GM18526 (cell line): ENCODE results near the gene TST.

Experiments used
- POLR2A ChIP-seq: IDR thresholded peaks from 3 replicates; pipeline ENCODE4 v1.6.1; 2011; ENCODE audit not compliant: insufficient read length; ENCODE audit errors: extremely low read depth

Gene TST

DNA sequence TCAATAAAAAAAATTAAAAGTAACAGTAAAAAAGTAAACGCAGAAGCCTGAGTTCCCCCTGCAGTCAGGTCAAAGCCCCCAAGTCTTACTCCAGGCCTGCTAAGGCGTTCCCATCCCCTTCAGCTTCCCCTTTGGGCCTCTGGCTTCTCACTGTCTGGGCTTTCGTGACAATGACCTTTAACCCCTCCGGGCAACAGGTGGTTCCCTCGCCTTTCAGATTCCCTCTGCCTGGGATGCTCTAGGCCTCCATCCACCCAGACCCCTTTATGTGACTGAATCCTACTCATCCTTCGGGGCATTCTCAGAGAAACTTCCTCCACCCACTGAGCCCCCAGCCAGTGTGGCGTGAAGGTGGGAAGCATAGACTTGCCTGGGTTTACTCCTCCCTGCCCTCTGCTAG, 8.3 kb upstream of the TST start:
- TF ChIP-seq POLR2A: no peak

- TF ChIP-seq POLR2A: no peak
Observed at GRCh38 chr22:37026325-37026724, 7.1 kb upstream of the TST start.

DNA sequence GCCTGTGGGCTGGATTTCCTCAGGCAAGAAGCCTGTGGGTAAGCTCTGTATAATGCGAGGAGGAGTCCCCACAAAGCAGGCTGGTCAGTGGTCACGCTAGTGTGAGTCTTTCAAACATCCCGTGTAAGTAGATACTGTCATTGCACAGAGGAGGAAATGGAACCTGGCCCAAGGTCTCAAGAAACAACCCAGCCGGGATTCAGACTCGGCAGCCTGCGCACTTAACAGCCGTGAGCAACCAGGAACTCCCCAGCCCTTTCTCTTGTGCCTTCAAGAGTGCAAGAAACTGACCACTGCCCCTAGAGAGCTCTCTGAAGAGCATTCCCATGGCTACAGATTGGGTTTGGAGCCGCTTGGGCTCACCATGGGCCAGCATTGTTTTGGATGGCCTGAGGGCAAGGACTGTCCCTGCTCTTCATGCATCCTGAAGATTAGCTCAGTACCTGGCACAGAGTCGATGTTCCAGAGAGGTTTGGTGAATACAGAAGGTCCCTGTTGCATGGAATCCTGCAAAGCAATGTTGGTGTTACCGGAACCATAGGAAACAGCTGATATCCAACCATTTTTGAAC, 6.3 kb upstream of the TST start:
- no peak for TF ChIP-seq POLR2A

GRCh38 chr22:37024339-37025157, 5.3 kb upstream of the TST start:
- no peak for TF ChIP-seq POLR2A

DNA sequence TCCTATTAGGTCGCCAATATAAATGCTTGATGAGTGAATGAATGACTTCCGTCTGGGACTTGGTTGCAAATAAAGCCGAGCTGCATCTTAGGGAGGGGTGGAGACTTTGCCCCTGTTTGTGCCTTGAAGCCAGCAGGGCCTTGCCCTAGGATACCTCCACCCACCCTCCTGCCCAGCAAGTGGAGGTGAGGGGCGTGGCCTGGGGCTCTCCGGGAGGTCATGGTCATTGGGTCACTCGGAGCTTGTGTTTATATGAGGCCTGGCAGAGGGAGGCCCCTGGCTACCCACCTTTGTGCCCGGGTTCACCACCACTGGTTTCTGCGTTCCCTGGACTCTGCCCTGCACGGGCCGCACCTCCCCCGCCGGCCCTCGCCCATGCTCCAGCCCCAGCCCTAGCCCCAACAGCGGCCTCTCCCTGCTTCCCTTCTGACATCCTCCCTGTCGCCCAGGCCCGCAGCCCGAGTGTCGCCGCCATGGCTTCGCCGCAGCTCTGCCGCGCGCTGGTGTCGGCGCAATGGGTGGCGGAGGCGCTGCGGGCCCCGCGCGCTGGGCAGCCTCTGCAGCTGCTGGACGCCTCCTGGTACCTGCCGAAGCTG, 4.6 kb upstream of the TST start:
- no peak for TF ChIP-seq POLR2A

GRCh38 chr22:37022483-37023337, 3.5 kb upstream of the TST start:
- TF ChIP-seq POLR2A: no peak

DNA sequence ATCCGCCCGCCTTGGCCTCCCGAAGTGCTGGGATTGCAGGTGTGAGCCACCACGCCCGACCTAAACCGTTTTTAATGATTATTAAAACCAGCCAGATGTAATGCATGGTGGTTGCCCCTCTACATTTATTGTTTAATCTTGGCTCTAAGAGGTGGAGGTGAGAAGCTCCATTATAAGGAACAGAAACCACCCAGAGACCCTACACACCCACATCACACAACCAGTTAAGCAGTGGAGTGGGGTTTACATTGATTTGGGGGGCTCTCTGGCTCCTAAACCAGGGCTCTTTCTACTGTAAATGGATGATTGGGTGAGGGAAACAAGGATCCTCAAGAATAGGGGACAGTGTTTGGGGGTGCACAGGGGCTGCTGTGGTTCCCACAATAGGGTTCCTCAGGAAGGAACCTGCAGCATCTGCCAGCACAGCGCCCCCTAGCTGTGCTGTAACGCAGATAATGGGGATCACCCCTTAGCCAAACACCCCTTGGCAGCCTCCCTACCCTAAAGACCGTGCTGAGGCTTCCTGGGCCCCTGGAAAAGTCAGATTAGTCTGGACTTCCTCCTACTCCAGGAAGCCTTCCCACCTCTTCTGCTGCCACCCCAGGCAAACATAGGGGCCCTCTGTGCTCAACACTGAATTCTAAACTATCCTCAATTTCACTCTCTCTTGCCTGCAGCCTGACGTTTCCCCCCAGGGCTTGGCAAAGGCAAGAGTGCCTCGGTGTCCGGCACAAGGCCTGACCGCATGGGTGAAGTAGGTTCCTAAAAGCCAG, 2.6 kb upstream of the TST start:
- no peak for TF ChIP-seq POLR2A

DNA sequence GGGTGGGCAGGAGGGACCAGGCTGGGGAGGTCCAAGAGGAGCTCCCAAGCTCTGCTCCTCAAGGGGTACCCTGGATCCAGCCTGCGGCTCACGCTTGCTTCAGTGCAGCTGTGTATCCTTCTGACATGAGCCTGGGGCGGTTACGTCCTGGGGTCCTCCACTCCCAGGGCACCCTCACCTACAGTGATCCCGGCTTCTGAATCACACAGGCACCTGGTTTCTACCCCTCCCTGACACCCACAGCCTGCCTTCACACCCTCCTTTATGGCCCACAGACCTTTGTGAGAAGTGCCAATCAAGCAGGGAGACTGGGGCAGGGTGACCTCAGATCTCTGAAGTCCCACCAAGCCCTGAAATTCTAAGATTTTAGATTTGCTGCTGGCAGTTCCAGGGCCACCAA, 1.8 kb upstream of the TST start:
- no peak for TF ChIP-seq POLR2A

DNA sequence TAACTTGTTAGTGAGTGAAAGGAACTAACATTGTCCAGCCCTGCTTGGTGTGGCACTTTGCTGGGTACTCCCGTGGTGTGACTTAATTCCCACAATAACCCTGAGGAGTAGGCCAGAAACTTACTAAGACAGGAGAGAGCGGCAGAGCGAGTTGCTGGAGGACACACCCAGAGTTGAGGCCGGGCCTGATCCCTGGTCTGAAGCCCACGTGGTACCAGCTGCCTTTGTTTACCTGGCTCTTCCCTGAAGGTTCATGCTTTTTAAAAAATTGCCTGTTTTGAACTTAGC, 889 bp upstream of the TST start:
- TF ChIP-seq POLR2A: no peak

- no peak for TF ChIP-seq POLR2A
Observed at GRCh38 chr22:37018815-37019308, 385 bp downstream of the TST start.

DNA sequence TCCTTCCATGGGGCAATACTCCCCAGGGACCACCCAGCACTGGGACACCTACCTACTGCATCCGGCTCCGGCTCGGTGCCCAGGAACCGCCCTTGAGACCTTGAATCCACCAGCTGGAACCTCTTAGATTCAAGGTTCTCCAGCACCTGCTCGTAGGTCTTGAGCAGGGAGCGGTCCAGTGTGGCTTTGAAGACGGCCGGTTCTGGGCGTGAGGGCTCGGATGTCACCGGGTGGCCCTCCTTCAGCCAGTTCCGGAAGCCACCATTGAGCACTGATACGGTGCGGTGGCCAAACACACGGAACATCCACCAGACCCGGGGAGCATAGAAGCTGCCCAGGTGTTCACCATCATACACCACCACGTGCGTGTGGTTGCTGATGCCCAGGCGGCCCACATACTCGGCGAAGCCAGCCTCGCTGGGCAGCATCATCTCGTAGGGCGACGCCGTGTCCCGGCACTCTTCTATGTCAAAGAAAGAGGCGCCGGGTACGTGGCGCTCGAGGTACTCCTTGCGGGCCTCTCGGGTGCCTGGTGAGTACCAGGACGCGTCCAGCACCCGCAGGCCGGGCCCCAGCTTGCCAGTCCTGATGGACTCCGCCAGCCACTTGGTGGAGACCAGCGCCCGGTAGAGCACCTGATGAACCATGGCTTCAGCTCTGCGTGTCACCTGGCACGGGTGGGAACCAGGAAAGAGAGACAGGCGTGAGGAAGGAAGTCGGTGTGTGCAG, 997 bp downstream of the TST start:
- no peak for TF ChIP-seq POLR2A

- TF ChIP-seq POLR2A: no peak
Observed at GRCh38 chr22:37017356-37017755, 1.9 kb downstream of the TST start.

DNA sequence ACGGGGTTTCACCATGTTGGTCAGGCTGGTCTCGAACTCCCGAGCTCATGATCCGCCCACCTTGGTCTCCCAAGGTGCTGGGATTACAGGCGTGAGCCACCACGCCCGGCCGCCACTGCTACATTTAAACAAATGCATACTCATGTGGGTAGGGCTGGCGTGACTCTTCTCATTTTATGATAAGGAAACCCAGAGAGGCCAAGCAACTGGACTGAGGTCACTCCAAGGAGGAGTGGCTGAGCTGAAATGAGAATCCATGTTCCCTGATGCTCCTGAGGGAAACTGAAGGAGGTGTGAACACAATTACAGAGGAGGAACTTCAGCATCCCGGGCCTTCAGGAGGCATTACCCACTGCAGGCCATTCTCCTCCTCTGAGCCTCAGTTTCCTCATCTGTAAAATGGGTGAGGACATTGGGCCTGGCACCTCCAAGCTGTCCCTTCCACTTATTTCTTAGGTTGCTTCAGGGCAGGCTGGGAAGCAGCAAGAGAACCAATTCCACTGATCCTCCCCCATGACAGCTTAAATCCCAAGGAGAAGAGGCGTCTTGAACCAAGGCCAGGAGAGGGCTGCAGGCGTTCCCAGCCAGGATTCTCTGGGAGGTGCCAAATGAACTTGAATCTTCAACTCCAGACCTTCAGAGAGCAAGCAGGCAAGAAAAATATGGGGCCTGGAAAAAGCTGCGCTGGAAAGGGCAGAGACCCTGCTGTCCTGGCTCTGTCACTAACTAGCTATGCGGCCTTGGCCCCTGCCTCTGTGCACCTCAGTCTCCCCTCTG, 2.9 kb downstream of the TST start:
- no peak for TF ChIP-seq POLR2A

- TF ChIP-seq POLR2A: no peak
Observed at GRCh38 chr22:37015587-37015878, 3.7 kb downstream of the TST start.
